IMR-90 (cell line): ENCODE results near the gene SORCS1. TPM values are rescaled to one million over a fixed set of nuclear protein-coding genes. Genes with fewer than 3 reads are reported as not detected.

Source experiments
- ATAC-seq: fragments of 200-7000 bp; cut with Tn5 transposase; 2 replicates; pipeline ENCODE4 v1.9.1; 2020; ENCODE audit warnings: low read depth, mild to moderate bottlenecking, moderate library complexity
- BruUV-seq: library from RNA; stranded (reverse); fragments of 400-500 nt; replicated peaks from 2 replicates; lab custom pipeline; 2021; lab: Mats Ljungman, UMichigan
- CTCF ChIA-PET: fragments of 300-600 bp; formaldehyde crosslinking; extraction: SDS; loops from one replicate; lab custom pipeline; 2021; ENCODE audit warnings: antibody characterized with exemption; lab: Yijun Ruan, JAX
- POLR2A ChIA-PET: fragments of 300-600 bp; sonication (Branson Sonifier 250); formaldehyde crosslinking; loops from one replicate; lab custom pipeline; 2022; ENCODE audit warnings: antibody characterized with exemption; ENCODE audit not compliant: unreplicated experiment; lab: Charles Lee
- DNase-seq: peaks from one replicate; pipeline ENCODE4 v3.0.0; 2013
- H2AFZ ChIP-seq: replicated peaks from 2 replicates; pipeline ENCODE3; 2013; ENCODE audit warnings: low read length, mild to moderate bottlenecking; ENCODE audit not compliant: poor library complexity
- H2AK5ac ChIP-seq: 2 replicates; pipeline ENCODE4 v1.6.1; 2013; ENCODE audit warnings: low read depth, low read length, inconsistent platforms
- H2AK9ac ChIP-seq: replicated peaks from 2 replicates; pipeline ENCODE3; 2013; ENCODE audit warnings: mild to moderate bottlenecking, low read depth, low read length, moderate library complexity; ENCODE audit not compliant: poor library complexity
- H2BK120ac ChIP-seq: 2 replicates; pipeline ENCODE4 v1.6.1; 2013; ENCODE audit warnings: low read depth, low read length, inconsistent platforms
- H2BK15ac ChIP-seq: 3 replicates; pipeline ENCODE4 v1.6.1; 2013; ENCODE audit warnings: low read depth, low read length, inconsistent platforms
- H2BK20ac ChIP-seq: 2 replicates; pipeline ENCODE4 v1.6.1; 2013; ENCODE audit warnings: low read depth, mild to moderate bottlenecking, inconsistent platforms, low read length, moderate library complexity
- H2BK5ac ChIP-seq: 2 replicates; pipeline ENCODE4 v1.6.1; 2013; ENCODE audit warnings: mild to moderate bottlenecking, low read depth, low read length, inconsistent platforms; ENCODE audit not compliant: poor library complexity, severe bottlenecking
- H3K14ac ChIP-seq: replicated peaks from 2 replicates; pipeline ENCODE4 v1.6.1; 2013; ENCODE audit warnings: low read depth, low read length, inconsistent platforms
- H3K18ac ChIP-seq: 2 replicates; pipeline ENCODE4 v1.6.1; 2013; ENCODE audit warnings: low read depth, low read length, control low read depth
- H3K23ac ChIP-seq: 2 replicates; pipeline ENCODE4 v1.6.1; 2013; ENCODE audit warnings: low read depth, low read length, inconsistent platforms
- H3K27ac ChIP-seq: 2 replicates; pipeline ENCODE4 v1.5.1; 2013; ENCODE audit warnings: mild to moderate bottlenecking, control low read depth, low read length; ENCODE audit not compliant: insufficient read depth
- H3K27me3 ChIP-seq: 2 replicates; pipeline ENCODE4 v1.6.1; 2013; ENCODE audit warnings: low read length; ENCODE audit not compliant: control insufficient read depth, insufficient read depth
- H3K36me3 ChIP-seq: 2 replicates; pipeline ENCODE4 v1.6.1; 2013; ENCODE audit warnings: low read length, mixed read lengths; ENCODE audit not compliant: control insufficient read depth, insufficient read depth
- H3K4ac ChIP-seq: 2 replicates; pipeline ENCODE4 v1.6.1; 2013; ENCODE audit warnings: low read depth, low read length, inconsistent platforms
- H3K4me1 ChIP-seq: 2 replicates; pipeline ENCODE4 v1.6.1; 2013; ENCODE audit warnings: low read length, mixed read lengths; ENCODE audit not compliant: control insufficient read depth, insufficient read depth
- H3K4me2 ChIP-seq: 2 replicates; pipeline ENCODE4 v1.6.1; 2013; ENCODE audit warnings: low read depth, mild to moderate bottlenecking, control low read depth, low read length, moderate library complexity
- H3K4me3 ChIP-seq: 2 replicates; pipeline ENCODE4 v1.5.1; 2013; ENCODE audit warnings: low read depth, mild to moderate bottlenecking, control low read depth, low read length, moderate library complexity; ENCODE audit not compliant: insufficient read depth
- H3K56ac ChIP-seq: 2 replicates; pipeline ENCODE4 v1.6.1; 2013; ENCODE audit warnings: low read length, inconsistent platforms; ENCODE audit not compliant: insufficient read depth; ENCODE audit errors: extremely low read depth
- H3K79me1 ChIP-seq, 2 experiments: 2 replicates each; pipeline ENCODE4 v1.6.1; 2013; ENCODE audit warnings: low read length in 2 of 2, inconsistent platforms in 1 of 2, low read depth in 1 of 2
- H3K9ac ChIP-seq: 2 replicates; pipeline ENCODE4 v1.6.1; 2013; ENCODE audit warnings: low read depth, low read length, control low read depth
- H3K9me1 ChIP-seq: 2 replicates; pipeline ENCODE4 v1.6.1; 2013; ENCODE audit warnings: low read length, inconsistent platforms; ENCODE audit not compliant: insufficient read depth
- H3K9me3 ChIP-seq: 2 replicates; pipeline ENCODE4 v1.6.1; 2013; ENCODE audit warnings: low read length; ENCODE audit not compliant: control insufficient read depth, insufficient read depth
- H4K20me1 ChIP-seq: 2 replicates; pipeline ENCODE4 v1.6.1; 2013; ENCODE audit warnings: low read length, inconsistent platforms; ENCODE audit not compliant: insufficient read depth
- H4K5ac ChIP-seq: 2 replicates; pipeline ENCODE4 v1.6.1; 2013; ENCODE audit warnings: mild to moderate bottlenecking, low read depth, low read length, control low read depth
- H4K8ac ChIP-seq, 2 experiments: 2 replicates each; pipeline ENCODE4 v1.6.1; 2013; ENCODE audit warnings: low read depth in 2 of 2, low read length in 2 of 2, control low read depth in 1 of 2, inconsistent platforms in 1 of 2
- H4K91ac ChIP-seq: 2 replicates; pipeline ENCODE4 v1.6.1; 2013; ENCODE audit warnings: low read depth, low read length, inconsistent platforms; ENCODE audit not compliant: insufficient read depth
- CEBPB ChIP-seq: IDR thresholded peaks from 2 replicates; pipeline ENCODE4 v1.6.1; 2012; ENCODE audit warnings: low read depth, low read length, improper control_type of control experiment
- WGBS, 2 experiments: methylation state at CpG; one replicate each; pipeline versions ENCODE4 v1.1.5 to v1.1.7; 2013; ENCODE audit warnings: missing lambda C conversion rate in 2 of 2; ENCODE audit not compliant: insufficient read length in 1 of 2; ENCODE audit errors: extremely low coverage in 2 of 2; 5-methylcytosine and 5-hydroxymethylcytosine counted together
- dilution Hi-C: fragments of 300-500 bp; cut with HindIII; formaldehyde crosslinking; loops from one replicate; pipeline ENCODE4 v1.14.3; 2018; ENCODE audit warnings: low sequenced_read_pairs; ENCODE audit not compliant: unreplicated experiment
- in situ Hi-C: fragments of 300-500 bp; cut with MboI; formaldehyde crosslinking; loops from 3 replicates; pipeline ENCODE4 v1.14.3; 2019; ENCODE audit warnings: low sequenced_read_pairs, inconsistent platforms, mixed read lengths
- intact Hi-C: fragments of 100-400 bp; cut with micrococcal nuclease; formaldehyde crosslinking; loops from 2 replicates; pipeline ENCODE4 v1.10.0; 2022
- polyA plus RNA-seq, 3 experiments: library from polyadenylated mRNA; depleted of rRNA; stranded (reverse); fragments of >200 nt; gene quantifications; 2 replicates each; pipeline ENCODE4 v1.2.3, GENCODE V29; 2012; ENCODE audit warnings: low replicate concordance in 1 of 3
- total RNA-seq: library from RNA; depleted of rRNA; stranded (reverse); fragments of >200 nt; gene quantifications from 2 replicates; pipeline ENCODE4 v1.2.3, GENCODE V29; 2012

Gene SORCS1
- total and polyA plus RNA-seq, 2 of the 4 experiments (the other 2 are of a cell fraction), result under 0.01 TPM; not detected in 1

DNA sequence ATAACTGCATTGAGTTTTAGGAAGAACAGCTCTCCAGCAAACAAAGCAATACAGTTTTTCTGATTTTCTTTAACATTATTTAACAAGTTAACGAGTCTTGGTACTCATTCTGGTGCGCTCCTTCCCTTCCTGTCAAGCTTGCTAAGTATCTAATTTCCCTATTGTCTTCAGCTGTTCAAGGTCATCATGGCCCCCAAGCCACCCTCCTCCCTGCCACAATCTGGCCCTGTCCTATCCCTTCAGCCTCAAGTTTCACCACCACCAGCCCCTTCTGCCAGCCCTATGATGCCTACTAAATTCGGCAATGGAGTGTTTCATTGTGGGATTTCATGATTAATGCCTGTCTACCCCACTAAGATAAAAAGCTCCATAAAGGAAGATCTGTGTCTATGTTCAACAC, 121.0 kb downstream of the SORCS1 start:
- ChIA-PET CTCF (no interaction called here), POLR2A (no interaction called here)
- H2AK9ac ChIP-seq, result no peak overlapping the region
- no peak overlapping the region for H4K91ac ChIP-seq
- intact Hi-C loops, result no loop called here
- peaks cover 5% of the 10 kb centered on the region for H3K9me3 ChIP-seq
- ATAC-seq, result no peak
- H3K36me3 ChIP-seq, result no peaks in the 10 kb centered on the region
- H3K27me3 ChIP-seq, result no peaks in the 10 kb centered on the region
- H3K79me1 ChIP-seq, result no peaks in the 10 kb centered on the region
- no peaks in the 10 kb centered on the region for H3K9me1 ChIP-seq
- no peak overlapping the region for H2BK120ac ChIP-seq
- dilution Hi-C loops, result no loop called here
- 23% methylated on average over 2 of the region's 3 CpGs; no CpG with 5 or more reads in 1 of the 2 experiments for WGBS, 2 experiments
- no peak overlapping the region for H2BK5ac ChIP-seq
- no peak overlapping the region for H4K8ac ChIP-seq
- BruUV-seq, result no TSS peak
- H3K14ac ChIP-seq, result no peak overlapping the region
- DNase-seq, result no peak
- no peak overlapping the region for H4K5ac ChIP-seq
- H3K23ac ChIP-seq, result no peak overlapping the region
- H3K4ac ChIP-seq, result no peak overlapping the region
- no peak overlapping the region for H2BK20ac ChIP-seq
- no peak overlapping the region for H3K27ac ChIP-seq
- no peak overlapping the region for H3K56ac ChIP-seq
- H2BK15ac ChIP-seq, result no peak overlapping the region
- no peak overlapping the region for H3K4me2 ChIP-seq
- no peak overlapping the region for H3K4me3 ChIP-seq
- no peaks in the 10 kb centered on the region for H3K4me1 ChIP-seq
- no peak for TF ChIP-seq CEBPB
- H4K20me1 ChIP-seq, result no peaks in the 10 kb centered on the region
- H2AK5ac ChIP-seq, result no peak overlapping the region
- no peak overlapping the region for H2AFZ ChIP-seq
- no peak overlapping the region for H3K18ac ChIP-seq
- in situ Hi-C loops, result no loop called here
- no peak overlapping the region for H3K9ac ChIP-seq
